K562 (cell line): ENCODE measurements around the gene TRA2B. TPM values are rescaled to one million over a fixed set of nuclear protein-coding genes. Genes with fewer than 3 reads are reported as not detected.
A peak's percentile ranks its signal among the peaks of the same experiment; 100 is the strongest.

ENCODE experiments used
- ATF1 ChIP-seq, 2 experiments: fragments of 450-650 bp in 1 of 2; IDR thresholded peaks; 2 replicates each; pipeline ENCODE4 v1.6.1; 2016; ENCODE audit warnings: missing compliant biosample characterization in 1 of 2, missing genetic modification characterization in 1 of 2
- DIDO1 ChIP-seq: fragments of 450-650 bp; IDR thresholded peaks from 2 replicates; pipeline ENCODE4 v1.6.1; 2016; ENCODE audit warnings: low read depth, missing biosample characterization, missing genetic modification characterization
- LEF1 ChIP-seq: fragments of 450-650 bp; IDR thresholded peaks from 2 replicates; pipeline ENCODE4 v1.6.1; 2016; ENCODE audit warnings: mild to moderate bottlenecking
- NCOR1 ChIP-seq: fragments of 450-650 bp; IDR thresholded peaks from 2 replicates; pipeline ENCODE4 v1.6.1; 2016; ENCODE audit warnings: mild to moderate bottlenecking, moderate library complexity
- POLR2AphosphoS5 ChIP-seq: IDR thresholded peaks from 2 replicates; pipeline ENCODE4 v1.6.1; 2011; ENCODE audit warnings: mild to moderate bottlenecking, low read depth, low read length, moderate library complexity; ENCODE audit not compliant: control insufficient read depth, insufficient read depth
- SRSF3 ChIP-seq: fragments of 200-400 bp; formaldehyde crosslinking; IDR thresholded peaks from 2 replicates; pipeline ENCODE4 v1.6.1; 2016; ENCODE audit warnings: mild to moderate bottlenecking, low read length, moderate library complexity; ENCODE audit not compliant: insufficient read depth
- TCF3 ChIP-seq: sonication (generic); formaldehyde crosslinking; IDR thresholded peaks from 2 replicates; pipeline ENCODE4 v1.4.0; 2020; ENCODE audit warnings: mild to moderate bottlenecking, missing genetic modification reagents
- polyA plus RNA-seq, 8 experiments: library from polyadenylated mRNA; depleted of rRNA in 4 of 8; stranded (reverse) in 5 of 8; unstranded in 3 of 8; fragments of >200 nt; fragmentation: Nextera tagmentation in 2 of 8; fragmentation: Illumina TruSeq in 1 of 8; extraction: Ambion mirVana in 2 of 8; extraction: Trizol in 1 of 8; gene quantifications; 2 replicates each; pipeline versions ENCODE4 v1.2.1 to v1.2.3, GENCODE V29; 2011 to 2014; ENCODE audit warnings: inconsistent platforms in 1 of 8, missing spikeins in 1 of 8
- total RNA-seq, 7 experiments: library from RNA; depleted of rRNA in 6 of 7; stranded (reverse); fragments of >200 nt in 6 of 7; fragmentation: Illumina TruSeq in 2 of 7; extraction: Trizol in 2 of 7; gene quantifications; 2 replicates each; pipeline versions ENCODE4 v1.2.1 to v1.2.3, GENCODE V29; 2011 to 2021; ENCODE audit warnings: low replicate concordance in 1 of 7
- TF ChIP-seq, protein P1 (sequence below): IDR thresholded peaks from 2 replicates; pipeline ENCODE4 v1.6.1; 2016; ENCODE audit warnings: missing genetic modification characterization, missing compliant biosample characterization
- TF ChIP-seq, protein P2 (sequence below): fragments of 250-450 bp; sonication (Bioruptor Pico); IDR thresholded peaks from 2 replicates; pipeline ENCODE4 v1.5.0; 2022; ENCODE audit warnings: mild to moderate bottlenecking
- TF ChIP-seq, protein P3 (sequence below): fragments of 200-600 bp; sonication (generic); IDR thresholded peaks from one replicate; pipeline ENCODE4 v1.6.1; 2012; ENCODE audit warnings: mild to moderate bottlenecking, low read depth, low read length, inconsistent platforms

Gene TRA2B
- total and polyA plus RNA-seq, 9 of the 15 experiments (the other 6 are each of a cell fraction or from before 2014, with no cell fraction given), result 105 to 411 (median 278) TPM

DNA sequence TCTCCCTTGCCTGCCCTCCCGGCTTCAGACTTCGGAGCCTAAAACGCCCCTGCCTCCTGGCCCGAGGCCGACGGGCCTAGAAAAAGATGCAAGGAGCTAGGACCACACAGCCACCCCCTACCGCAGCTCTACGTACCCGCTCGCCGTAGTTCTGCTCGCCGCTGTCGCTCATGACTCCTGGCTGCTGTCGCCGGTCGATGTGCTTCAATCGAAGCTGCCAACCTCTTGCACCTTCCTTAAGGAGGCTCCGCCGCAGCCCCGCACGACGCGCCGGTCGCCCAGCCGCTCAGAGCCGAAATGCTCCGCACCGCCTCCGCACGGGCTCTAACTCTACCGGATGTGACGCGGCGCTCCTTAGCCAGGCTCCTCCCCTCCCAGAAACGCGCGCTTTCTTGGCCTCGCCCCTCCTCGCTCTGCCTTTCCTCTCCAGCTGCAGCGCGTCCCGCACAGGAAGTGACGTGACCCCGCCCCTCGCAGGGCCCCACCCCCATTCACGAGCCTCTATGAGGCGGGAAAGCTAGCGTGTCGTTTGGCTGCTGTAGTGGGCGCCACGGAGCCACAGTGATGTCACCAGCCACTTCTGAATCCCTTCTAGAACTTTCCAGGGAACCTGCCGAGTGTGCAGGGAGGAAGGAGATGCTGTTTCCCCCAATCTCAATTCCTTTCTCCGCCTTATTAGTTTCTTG lies at the start of gene TRA2B (continued):
- peak; percentile 47; the same call in 1 of the 2 replicates for TF ChIP-seq ATF1 (CRISPR knock-in tag; IDR thresholded peaks at IDR 0.05)
- TF ChIP-seq ATF1 (tag; IDR thresholded peaks at IDR 0.05), result peak; percentile 95
- 0 out of 2 replicates have a peak, but pooled peaks have one; percentile 5 for TF ChIP-seq NCOR1
- TF ChIP-seq, protein P1, sequence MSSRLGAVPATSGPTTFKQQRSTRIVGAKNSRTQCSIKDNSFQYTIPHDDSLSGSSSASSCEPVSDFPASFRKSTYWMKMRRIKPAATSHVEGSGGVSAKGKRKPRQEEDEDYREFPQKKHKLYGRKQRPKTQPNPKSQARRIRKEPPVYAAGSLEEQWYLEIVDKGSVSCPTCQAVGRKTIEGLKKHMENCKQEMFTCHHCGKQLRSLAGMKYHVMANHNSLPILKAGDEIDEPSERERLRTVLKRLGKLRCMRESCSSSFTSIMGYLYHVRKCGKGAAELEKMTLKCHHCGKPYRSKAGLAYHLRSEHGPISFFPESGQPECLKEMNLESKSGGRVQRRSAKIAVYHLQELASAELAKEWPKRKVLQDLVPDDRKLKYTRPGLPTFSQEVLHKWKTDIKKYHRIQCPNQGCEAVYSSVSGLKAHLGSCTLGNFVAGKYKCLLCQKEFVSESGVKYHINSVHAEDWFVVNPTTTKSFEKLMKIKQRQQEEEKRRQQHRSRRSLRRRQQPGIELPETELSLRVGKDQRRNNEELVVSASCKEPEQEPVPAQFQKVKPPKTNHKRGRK, result no peak
- TF ChIP-seq LEF1, result no peak
- TF ChIP-seq TCF3 (CRISPR knock-in tag), result peak; percentile 52
- TF ChIP-seq DIDO1 (tag), result no peak
- TF ChIP-seq, protein P2, sequence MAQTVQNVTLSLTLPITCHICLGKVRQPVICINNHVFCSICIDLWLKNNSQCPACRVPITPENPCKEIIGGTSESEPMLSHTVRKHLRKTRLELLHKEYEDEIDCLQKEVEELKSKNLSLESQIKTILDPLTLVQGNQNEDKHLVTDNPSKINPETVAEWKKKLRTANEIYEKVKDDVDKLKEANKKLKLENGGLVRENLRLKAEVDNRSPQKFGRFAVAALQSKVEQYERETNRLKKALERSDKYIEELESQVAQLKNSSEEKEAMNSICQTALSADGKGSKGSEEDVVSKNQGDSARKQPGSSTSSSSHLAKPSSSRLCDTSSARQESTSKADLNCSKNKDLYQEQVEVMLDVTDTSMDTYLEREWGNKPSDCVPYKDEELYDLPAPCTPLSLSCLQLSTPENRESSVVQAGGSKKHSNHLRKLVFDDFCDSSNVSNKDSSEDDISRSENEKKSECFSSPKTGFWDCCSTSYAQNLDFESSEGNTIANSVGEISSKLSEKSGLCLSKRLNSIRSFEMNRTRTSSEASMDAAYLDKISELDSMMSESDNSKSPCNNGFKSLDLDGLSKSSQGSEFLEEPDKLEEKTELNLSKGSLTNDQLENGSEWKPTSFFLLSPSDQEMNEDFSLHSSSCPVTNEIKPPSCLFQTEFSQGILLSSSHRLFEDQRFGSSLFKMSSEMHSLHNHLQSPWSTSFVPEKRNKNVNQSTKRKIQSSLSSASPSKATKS (CRISPR knock-in tag), result no peak
- TF ChIP-seq, protein P3, sequence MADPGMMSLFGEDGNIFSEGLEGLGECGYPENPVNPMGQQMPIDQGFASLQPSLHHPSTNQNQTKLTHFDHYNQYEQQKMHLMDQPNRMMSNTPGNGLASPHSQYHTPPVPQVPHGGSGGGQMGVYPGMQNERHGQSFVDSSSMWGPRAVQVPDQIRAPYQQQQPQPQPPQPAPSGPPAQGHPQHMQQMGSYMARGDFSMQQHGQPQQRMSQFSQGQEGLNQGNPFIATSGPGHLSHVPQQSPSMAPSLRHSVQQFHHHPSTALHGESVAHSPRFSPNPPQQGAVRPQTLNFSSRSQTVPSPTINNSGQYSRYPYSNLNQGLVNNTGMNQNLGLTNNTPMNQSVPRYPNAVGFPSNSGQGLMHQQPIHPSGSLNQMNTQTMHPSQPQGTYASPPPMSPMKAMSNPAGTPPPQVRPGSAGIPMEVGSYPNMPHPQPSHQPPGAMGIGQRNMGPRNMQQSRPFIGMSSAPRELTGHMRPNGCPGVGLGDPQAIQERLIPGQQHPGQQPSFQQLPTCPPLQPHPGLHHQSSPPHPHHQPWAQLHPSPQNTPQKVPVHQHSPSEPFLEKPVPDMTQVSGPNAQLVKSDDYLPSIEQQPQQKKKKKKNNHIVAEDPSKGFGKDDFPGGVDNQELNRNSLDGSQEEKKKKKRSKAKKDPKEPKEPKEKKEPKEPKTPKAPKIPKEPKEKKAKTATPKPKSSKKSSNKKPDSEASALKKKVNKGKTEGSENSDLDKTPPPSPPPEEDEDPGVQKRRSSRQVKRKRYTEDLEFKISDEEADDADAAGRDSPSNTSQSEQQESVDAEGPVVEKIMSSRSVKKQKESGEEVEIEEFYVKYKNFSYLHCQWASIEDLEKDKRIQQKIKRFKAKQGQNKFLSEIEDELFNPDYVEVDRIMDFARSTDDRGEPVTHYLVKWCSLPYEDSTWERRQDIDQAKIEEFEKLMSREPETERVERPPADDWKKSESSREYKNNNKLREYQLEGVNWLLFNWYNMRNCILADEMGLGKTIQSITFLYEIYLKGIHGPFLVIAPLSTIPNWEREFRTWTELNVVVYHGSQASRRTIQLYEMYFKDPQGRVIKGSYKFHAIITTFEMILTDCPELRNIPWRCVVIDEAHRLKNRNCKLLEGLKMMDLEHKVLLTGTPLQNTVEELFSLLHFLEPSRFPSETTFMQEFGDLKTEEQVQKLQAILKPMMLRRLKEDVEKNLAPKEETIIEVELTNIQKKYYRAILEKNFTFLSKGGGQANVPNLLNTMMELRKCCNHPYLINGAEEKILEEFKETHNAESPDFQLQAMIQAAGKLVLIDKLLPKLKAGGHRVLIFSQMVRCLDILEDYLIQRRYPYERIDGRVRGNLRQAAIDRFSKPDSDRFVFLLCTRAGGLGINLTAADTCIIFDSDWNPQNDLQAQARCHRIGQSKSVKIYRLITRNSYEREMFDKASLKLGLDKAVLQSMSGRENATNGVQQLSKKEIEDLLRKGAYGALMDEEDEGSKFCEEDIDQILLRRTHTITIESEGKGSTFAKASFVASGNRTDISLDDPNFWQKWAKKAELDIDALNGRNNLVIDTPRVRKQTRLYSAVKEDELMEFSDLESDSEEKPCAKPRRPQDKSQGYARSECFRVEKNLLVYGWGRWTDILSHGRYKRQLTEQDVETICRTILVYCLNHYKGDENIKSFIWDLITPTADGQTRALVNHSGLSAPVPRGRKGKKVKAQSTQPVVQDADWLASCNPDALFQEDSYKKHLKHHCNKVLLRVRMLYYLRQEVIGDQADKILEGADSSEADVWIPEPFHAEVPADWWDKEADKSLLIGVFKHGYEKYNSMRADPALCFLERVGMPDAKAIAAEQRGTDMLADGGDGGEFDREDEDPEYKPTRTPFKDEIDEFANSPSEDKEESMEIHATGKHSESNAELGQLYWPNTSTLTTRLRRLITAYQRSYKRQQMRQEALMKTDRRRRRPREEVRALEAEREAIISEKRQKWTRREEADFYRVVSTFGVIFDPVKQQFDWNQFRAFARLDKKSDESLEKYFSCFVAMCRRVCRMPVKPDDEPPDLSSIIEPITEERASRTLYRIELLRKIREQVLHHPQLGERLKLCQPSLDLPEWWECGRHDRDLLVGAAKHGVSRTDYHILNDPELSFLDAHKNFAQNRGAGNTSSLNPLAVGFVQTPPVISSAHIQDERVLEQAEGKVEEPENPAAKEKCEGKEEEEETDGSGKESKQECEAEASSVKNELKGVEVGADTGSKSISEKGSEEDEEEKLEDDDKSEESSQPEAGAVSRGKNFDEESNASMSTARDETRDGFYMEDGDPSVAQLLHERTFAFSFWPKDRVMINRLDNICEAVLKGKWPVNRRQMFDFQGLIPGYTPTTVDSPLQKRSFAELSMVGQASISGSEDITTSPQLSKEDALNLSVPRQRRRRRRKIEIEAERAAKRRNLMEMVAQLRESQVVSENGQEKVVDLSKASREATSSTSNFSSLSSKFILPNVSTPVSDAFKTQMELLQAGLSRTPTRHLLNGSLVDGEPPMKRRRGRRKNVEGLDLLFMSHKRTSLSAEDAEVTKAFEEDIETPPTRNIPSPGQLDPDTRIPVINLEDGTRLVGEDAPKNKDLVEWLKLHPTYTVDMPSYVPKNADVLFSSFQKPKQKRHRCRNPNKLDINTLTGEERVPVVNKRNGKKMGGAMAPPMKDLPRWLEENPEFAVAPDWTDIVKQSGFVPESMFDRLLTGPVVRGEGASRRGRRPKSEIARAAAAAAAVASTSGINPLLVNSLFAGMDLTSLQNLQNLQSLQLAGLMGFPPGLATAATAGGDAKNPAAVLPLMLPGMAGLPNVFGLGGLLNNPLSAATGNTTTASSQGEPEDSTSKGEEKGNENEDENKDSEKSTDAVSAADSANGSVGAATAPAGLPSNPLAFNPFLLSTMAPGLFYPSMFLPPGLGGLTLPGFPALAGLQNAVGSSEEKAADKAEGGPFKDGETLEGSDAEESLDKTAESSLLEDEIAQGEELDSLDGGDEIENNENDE, result no peak
- peak; percentile 98 for TF ChIP-seq POLR2AphosphoS5
- 0 out of 2 replicates have a peak, but pooled peaks have one; percentile 76 for TF ChIP-seq SRSF3
